ENCODE results near the gene SKIDA1. TPM values are rescaled to one million over a fixed set of nuclear protein-coding genes. Genes with fewer than 3 reads are reported as not detected.
A peak's percentile ranks its signal among the peaks of the same experiment; 100 is the strongest.

Gene SKIDA1
- total and polyA plus RNA-seq, 2 of the 4 experiments (the other 2 are of a cell fraction) = 0.36 to 0.72 TPM

DNA sequence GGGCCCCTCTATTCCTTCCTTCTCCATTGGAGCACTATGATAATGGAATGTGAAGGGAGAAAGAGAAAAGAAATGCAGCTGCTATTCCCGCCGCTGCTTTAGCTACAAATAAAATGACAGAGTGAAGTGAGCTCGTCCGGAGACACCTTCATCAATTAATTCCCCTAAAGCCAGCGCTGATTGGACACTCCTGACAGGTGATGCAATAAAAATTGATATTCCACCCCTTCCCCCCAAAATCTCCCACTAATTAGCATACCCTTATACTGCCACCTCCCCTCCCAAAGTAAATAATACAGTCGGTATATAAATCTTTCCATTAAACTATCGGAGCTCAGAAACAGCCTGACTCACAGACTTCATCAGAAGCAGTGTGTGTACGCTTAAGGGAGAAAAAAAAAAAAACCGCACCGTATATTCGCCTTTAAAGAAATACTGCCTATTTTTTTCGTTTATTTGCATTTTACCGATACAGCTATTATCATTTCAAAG lies 7.3 kb downstream of the SKIDA1 start:
- in situ Hi-C loops (cut with MboI; ENCODE audit: low sequenced_read_pairs) = loop anchor here (25.0 kb wide), 3 partner anchors 794 to 1094 kb away; partner anchors contain the start of genes BMI1 and COMMD3
- Histone ChIP-seq H2AK5ac (ENCODE audit: low read depth, low read length) (no peak overlapping the region), H2AFZ (replicated peaks; ENCODE audit: low read length, poor library complexity) (no peak overlapping the region), H4K8ac (ENCODE audit: low read depth in 2 of 2, low read length in 2 of 2) (no peak overlapping the region), H2BK15ac (ENCODE audit: low read depth, low read length) (no peak overlapping the region), H4K20me1 (ENCODE audit: insufficient read depth, low read length) (no peaks in the 10 kb centered on the region), H3K27me3 (ENCODE audit: control insufficient read depth, insufficient read depth, low read length) (no peaks in the 10 kb centered on the region), H3K4ac (ENCODE audit: low read depth, low read length) (no peak overlapping the region), H2BK20ac (ENCODE audit: low read depth, low read length) (no peak overlapping the region), H4K5ac (ENCODE audit: low read depth, low read length) (no peak overlapping the region), H3K9me3 (ENCODE audit: control insufficient read depth, insufficient read depth, low read length) (no peaks in the 10 kb centered on the region), H3K36me3 (ENCODE audit: control insufficient read depth, insufficient read depth, low read length) (no peaks in the 10 kb centered on the region), H3K14ac (replicated peaks; ENCODE audit: low read depth, low read length) (no peak overlapping the region), H3K9me1 (ENCODE audit: insufficient read depth, low read length) (no peaks in the 10 kb centered on the region), H3K4me1 (ENCODE audit: control insufficient read depth, insufficient read depth, low read length) (peaks cover 2% of the 10 kb centered on the region; the same call in 1 of the 2 replicates), H3K27ac (ENCODE audit: insufficient read depth, low read length) (peak overlapping the region; percentile 56; the same call in 1 of the 2 replicates), H3K9ac (ENCODE audit: low read depth, low read length) (peak overlapping the region; percentile 89), H2AK9ac (replicated peaks; ENCODE audit: low read depth, low read length, poor library complexity) (no peak overlapping the region), H3K23ac (ENCODE audit: low read depth, low read length) (peak overlapping the region; percentile 31; the same call in 1 of the 2 replicates), H4K91ac (ENCODE audit: insufficient read depth, low read depth, low read length) (no peak overlapping the region), H3K4me3 (ENCODE audit: insufficient read depth, low read depth, low read length) (peak overlapping the region; percentile 95; the same call in 1 of the 2 replicates), H2BK120ac (ENCODE audit: low read depth, low read length) (no peak overlapping the region), H3K18ac (ENCODE audit: low read depth, low read length) (no peak overlapping the region), H2BK5ac (ENCODE audit: low read depth, low read length, poor library complexity, severe bottlenecking) (peak overlapping the region; percentile 27), H3K4me2 (ENCODE audit: low read depth, low read length) (peak overlapping the region; percentile 99), H3K79me1 (ENCODE audit: low read depth in 1 of 2, low read length in 2 of 2) (peaks cover 0 to 3% of the 10 kb centered on the region in 2 experiments; a peak in 1 of 4 replicates), H3K56ac (ENCODE audit: extremely low read depth, insufficient read depth, low read length) (no peak overlapping the region)
- ChIA-PET CTCF (interaction anchor here (0.6 to 1.5 kb wide), 4 partner anchors 15 to 1306 kb away, joined by 3 to 5 read pairs (median 4); no protein-coding TSS in a partner anchor), POLR2A (ENCODE audit: unreplicated experiment) (interaction anchor here (0.6 kb wide), 1 partner anchor 183 kb away, joined by 6 read pairs; no protein-coding TSS in a partner anchor)
- dilution Hi-C loops (cut with HindIII; ENCODE audit: low sequenced_read_pairs, unreplicated experiment) = no loop called here
- no peak for ATAC-seq (ENCODE audit: low read depth)
- DNase-seq = peak; percentile 68
- intact Hi-C loops (cut with micrococcal nuclease) = loop anchor here (5.0 kb wide), 1 partner anchor 214 kb away; no protein-coding TSS in a partner anchor
- TF ChIP-seq CEBPB (IDR thresholded peaks at IDR 0.05; ENCODE audit: low read depth, low read length) = peak; percentile 45; the same call in 1 of the 2 replicates
- TF ChIP-seq, protein P1, sequence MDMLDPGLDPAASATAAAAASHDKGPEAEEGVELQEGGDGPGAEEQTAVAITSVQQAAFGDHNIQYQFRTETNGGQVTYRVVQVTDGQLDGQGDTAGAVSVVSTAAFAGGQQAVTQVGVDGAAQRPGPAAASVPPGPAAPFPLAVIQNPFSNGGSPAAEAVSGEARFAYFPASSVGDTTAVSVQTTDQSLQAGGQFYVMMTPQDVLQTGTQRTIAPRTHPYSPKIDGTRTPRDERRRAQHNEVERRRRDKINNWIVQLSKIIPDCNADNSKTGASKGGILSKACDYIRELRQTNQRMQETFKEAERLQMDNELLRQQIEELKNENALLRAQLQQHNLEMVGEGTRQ (IDR thresholded peaks at IDR 0.05; ENCODE audit: low read depth, low read length) = no peak
- no peak for TF ChIP-seq MXI1 (IDR thresholded peaks at IDR 0.05; ENCODE audit: borderline replicate concordance, low read depth, low read length)
- BruUV-seq (replicated peaks) = no TSS peak
- no CpG with 5 or more reads among the region's 13 CpGs for WGBS, 2 experiments (ENCODE audit: extremely low coverage in 2 of 2, insufficient read length in 1 of 2)
